MG63 (cell line): ENCODE data around the gene COPS8. TPM values are rescaled to one million over a fixed set of nuclear protein-coding genes. Genes with fewer than 3 reads are reported as not detected.
A peak's percentile ranks its signal among the peaks of the same experiment; 100 is the strongest.

ENCODE experiments used
- DNase-seq: peaks from one replicate; pipeline ENCODE4 v3.0.0-alpha.2; 2020
- H3K27me3 ChIP-seq: fragments of 250-450 bp; sonication (Bioruptor Pico); 2 replicates; pipeline ENCODE4 v1.5.1; 2020; ENCODE audit warnings: mild to moderate bottlenecking, moderate library complexity
- H3K36me3 ChIP-seq: fragments of 250-450 bp; sonication (Bioruptor Pico); 2 replicates; pipeline ENCODE4 v1.5.1; 2020; ENCODE audit warnings: mild to moderate bottlenecking, moderate library complexity
- H3K4me3 ChIP-seq: fragments of 250-450 bp; sonication (Bioruptor Pico); 2 replicates; pipeline ENCODE4 v1.5.1; 2020; ENCODE audit warnings: mild to moderate bottlenecking, moderate library complexity
- H3K9me3 ChIP-seq: fragments of 250-450 bp; sonication (Bioruptor Pico); 2 replicates; pipeline ENCODE4 v1.5.1; 2020; ENCODE audit warnings: mild to moderate bottlenecking, moderate library complexity
- total RNA-seq: library from RNA; depleted of rRNA; stranded (reverse); fragments of >200 nt; shearing (Covaris generic); gene quantifications from 2 replicates; pipeline ENCODE4 v1.2.3, GENCODE V29; 2014; ENCODE audit warnings: low replicate concordance

Gene COPS8
- total RNA-seq, 1 experiment from 2014 or later, result 111 TPM

GRCh38 chr2:237060534-237061312, 25.0 kb upstream of the COPS8 start:
- Histone ChIP-seq H3K36me3 (no peaks in the 10 kb centered on the region), H3K4me3 (no peak overlapping the region), H3K27me3 (no peaks in the 10 kb centered on the region), H3K9me3 (no peaks in the 10 kb centered on the region)
- DNase-seq, result peak; percentile 40

GRCh38 chr2:237061356-237061755, 24.3 kb upstream of the COPS8 start:
- Histone ChIP-seq H3K9me3 (no peaks in the 10 kb centered on the region), H3K27me3 (no peaks in the 10 kb centered on the region), H3K4me3 (no peak overlapping the region), H3K36me3 (no peaks in the 10 kb centered on the region)
- no peak for DNase-seq

- Histone ChIP-seq H3K4me3 (no peak overlapping the region), H3K27me3 (no peaks in the 10 kb centered on the region), H3K36me3 (no peaks in the 10 kb centered on the region), H3K9me3 (no peaks in the 10 kb centered on the region)
- peak; percentile 22 for DNase-seq
Measured at GRCh38 chr2:237062585-237062984, 23.1 kb upstream of the COPS8 start.

GRCh38 chr2:237064203-237065070, 21.3 kb upstream of the COPS8 start:
- Histone ChIP-seq H3K9me3 (no peaks in the 10 kb centered on the region), H3K36me3 (no peaks in the 10 kb centered on the region), H3K4me3 (no peak overlapping the region), H3K27me3 (no peaks in the 10 kb centered on the region)
- DNase-seq, result no peak

- H3K9me3 ChIP-seq, result no peaks in the 10 kb centered on the region
- H3K27me3 ChIP-seq, result no peaks in the 10 kb centered on the region
Measured at GRCh38 chr2:237065071-237065377, 20.7 kb upstream of the COPS8 start.

GRCh38 chr2:237066396-237066795, 19.3 kb upstream of the COPS8 start:
- Histone ChIP-seq H3K4me3 (no peak overlapping the region), H3K36me3 (no peaks in the 10 kb centered on the region), H3K27me3 (no peaks in the 10 kb centered on the region), H3K9me3 (no peaks in the 10 kb centered on the region)
- no peak for DNase-seq

More at GRCh38 chr2:237065071-237065377, 20.7 kb upstream of the COPS8 start:
- no peak overlapping the region for H3K4me3 ChIP-seq
- no peaks in the 10 kb centered on the region for H3K36me3 ChIP-seq
- no peak for DNase-seq

- no peaks in the 10 kb centered on the region for H3K9me3 ChIP-seq
- no peaks in the 10 kb centered on the region for H3K27me3 ChIP-seq
- no peak overlapping the region for H3K4me3 ChIP-seq
- no peak for DNase-seq
- no peaks in the 10 kb centered on the region for H3K36me3 ChIP-seq
Measured at GRCh38 chr2:237068005-237068576, 17.6 kb upstream of the COPS8 start.

GRCh38 chr2:237072067-237072931, 13.4 kb upstream of the COPS8 start:
- peak; percentile 34 for DNase-seq
- Histone ChIP-seq H3K4me3 (no peak overlapping the region), H3K27me3 (no peaks in the 10 kb centered on the region), H3K36me3 (no peaks in the 10 kb centered on the region), H3K9me3 (no peaks in the 10 kb centered on the region)

- peak; percentile 36 for DNase-seq
- Histone ChIP-seq H3K4me3 (no peak overlapping the region), H3K9me3 (no peaks in the 10 kb centered on the region), H3K27me3 (no peaks in the 10 kb centered on the region), H3K36me3 (no peaks in the 10 kb centered on the region)
Measured at GRCh38 chr2:237073552-237073951, 12.1 kb upstream of the COPS8 start.

- Histone ChIP-seq H3K27me3 (no peaks in the 10 kb centered on the region), H3K4me3 (no peak overlapping the region), H3K36me3 (no peaks in the 10 kb centered on the region), H3K9me3 (no peaks in the 10 kb centered on the region)
- DNase-seq, result no peak
Measured at GRCh38 chr2:237074211-237074993, 11.3 kb upstream of the COPS8 start.

- DNase-seq, result no peak
- Histone ChIP-seq H3K27me3 (no peaks in the 10 kb centered on the region), H3K36me3 (no peaks in the 10 kb centered on the region), H3K4me3 (no peak overlapping the region), H3K9me3 (no peaks in the 10 kb centered on the region)
Measured at GRCh38 chr2:237075749-237076599, 9.7 kb upstream of the COPS8 start.

GRCh38 chr2:237081596-237081995, 4.1 kb upstream of the COPS8 start:
- no peak overlapping the region for H3K4me3 ChIP-seq
- DNase-seq, result no peak

GRCh38 chr2:237083026-237083425, 2.7 kb upstream of the COPS8 start:
- Histone ChIP-seq H3K9me3 (no peaks in the 10 kb centered on the region), H3K36me3 (peaks cover 13% of the 10 kb centered on the region), H3K4me3 (no peak overlapping the region), H3K27me3 (no peaks in the 10 kb centered on the region)
- DNase-seq, result no peak

More at GRCh38 chr2:237081596-237081995, 4.1 kb upstream of the COPS8 start:
- Histone ChIP-seq H3K9me3 (no peaks in the 10 kb centered on the region), H3K27me3 (no peaks in the 10 kb centered on the region), H3K36me3 (peaks cover 7% of the 10 kb centered on the region; the same call in 1 of the 2 replicates)

GRCh38 chr2:237084444-237084843, 1.2 kb upstream of the COPS8 start:
- H3K9me3 ChIP-seq, result no peaks in the 10 kb centered on the region
- DNase-seq, result no peak
- no peaks in the 10 kb centered on the region for H3K27me3 ChIP-seq
- H3K36me3 ChIP-seq, result peaks cover 23% of the 10 kb centered on the region
- H3K4me3 ChIP-seq, result peak overlapping the region; percentile 85; the same call in 1 of the 2 replicates

GRCh38 chr2:237090906-237091305, 5.2 kb downstream of the COPS8 start:
- H3K27me3 ChIP-seq, result no peaks in the 10 kb centered on the region
- H3K9me3 ChIP-seq, result no peaks in the 10 kb centered on the region
- H3K4me3 ChIP-seq, result no peak overlapping the region
- peaks cover 72% of the 10 kb centered on the region for H3K36me3 ChIP-seq
- DNase-seq, result no peak
